ENCODE measurements around the gene NEUROD1.

- TF ChIP-seq, protein P1, sequence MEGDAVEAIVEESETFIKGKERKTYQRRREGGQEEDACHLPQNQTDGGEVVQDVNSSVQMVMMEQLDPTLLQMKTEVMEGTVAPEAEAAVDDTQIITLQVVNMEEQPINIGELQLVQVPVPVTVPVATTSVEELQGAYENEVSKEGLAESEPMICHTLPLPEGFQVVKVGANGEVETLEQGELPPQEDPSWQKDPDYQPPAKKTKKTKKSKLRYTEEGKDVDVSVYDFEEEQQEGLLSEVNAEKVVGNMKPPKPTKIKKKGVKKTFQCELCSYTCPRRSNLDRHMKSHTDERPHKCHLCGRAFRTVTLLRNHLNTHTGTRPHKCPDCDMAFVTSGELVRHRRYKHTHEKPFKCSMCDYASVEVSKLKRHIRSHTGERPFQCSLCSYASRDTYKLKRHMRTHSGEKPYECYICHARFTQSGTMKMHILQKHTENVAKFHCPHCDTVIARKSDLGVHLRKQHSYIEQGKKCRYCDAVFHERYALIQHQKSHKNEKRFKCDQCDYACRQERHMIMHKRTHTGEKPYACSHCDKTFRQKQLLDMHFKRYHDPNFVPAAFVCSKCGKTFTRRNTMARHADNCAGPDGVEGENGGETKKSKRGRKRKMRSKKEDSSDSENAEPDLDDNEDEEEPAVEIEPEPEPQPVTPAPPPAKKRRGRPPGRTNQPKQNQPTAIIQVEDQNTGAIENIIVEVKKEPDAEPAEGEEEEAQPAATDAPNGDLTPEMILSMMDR (IDR thresholded peaks at IDR 0.05) = no peak
- TF ChIP-seq EZH2 (IDR thresholded peaks at IDR 0.05) (no peak), EZH2phosphoT487 (IDR thresholded peaks at IDR 0.05) (no peak)
Measured at GRCh38 chr2:181642086-181642485, 38.2 kb downstream of the NEUROD1 start.

All from neural progenitor cell (in vitro differentiated cells).